ENCODE data around the gene CABP1.
"Not testable (repeated sequence)": the region's sequence is repeated elsewhere in the genome, so short reads cannot be mapped to it uniquely, and the experiment has no call there.

- not testable (repeated sequence) for TF ChIP-seq POLR2A (IDR thresholded peaks at IDR 0.05)
- TF ChIP-seq, protein P1, sequence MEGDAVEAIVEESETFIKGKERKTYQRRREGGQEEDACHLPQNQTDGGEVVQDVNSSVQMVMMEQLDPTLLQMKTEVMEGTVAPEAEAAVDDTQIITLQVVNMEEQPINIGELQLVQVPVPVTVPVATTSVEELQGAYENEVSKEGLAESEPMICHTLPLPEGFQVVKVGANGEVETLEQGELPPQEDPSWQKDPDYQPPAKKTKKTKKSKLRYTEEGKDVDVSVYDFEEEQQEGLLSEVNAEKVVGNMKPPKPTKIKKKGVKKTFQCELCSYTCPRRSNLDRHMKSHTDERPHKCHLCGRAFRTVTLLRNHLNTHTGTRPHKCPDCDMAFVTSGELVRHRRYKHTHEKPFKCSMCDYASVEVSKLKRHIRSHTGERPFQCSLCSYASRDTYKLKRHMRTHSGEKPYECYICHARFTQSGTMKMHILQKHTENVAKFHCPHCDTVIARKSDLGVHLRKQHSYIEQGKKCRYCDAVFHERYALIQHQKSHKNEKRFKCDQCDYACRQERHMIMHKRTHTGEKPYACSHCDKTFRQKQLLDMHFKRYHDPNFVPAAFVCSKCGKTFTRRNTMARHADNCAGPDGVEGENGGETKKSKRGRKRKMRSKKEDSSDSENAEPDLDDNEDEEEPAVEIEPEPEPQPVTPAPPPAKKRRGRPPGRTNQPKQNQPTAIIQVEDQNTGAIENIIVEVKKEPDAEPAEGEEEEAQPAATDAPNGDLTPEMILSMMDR (IDR thresholded peaks at IDR 0.05) = not testable (repeated sequence)
Observed at GRCh38 chr12:120617767-120618166, 22.7 kb upstream of the CABP1 start.
